Measurements from ENCODE around the gene KRTAP5-6. TPM values are rescaled to one million over a fixed set of nuclear protein-coding genes. Genes with fewer than 3 reads are reported as not detected.

The KRTAP5-6 gene
- total RNA-seq, 2 donors from 2014 or later: not detected

DNA sequence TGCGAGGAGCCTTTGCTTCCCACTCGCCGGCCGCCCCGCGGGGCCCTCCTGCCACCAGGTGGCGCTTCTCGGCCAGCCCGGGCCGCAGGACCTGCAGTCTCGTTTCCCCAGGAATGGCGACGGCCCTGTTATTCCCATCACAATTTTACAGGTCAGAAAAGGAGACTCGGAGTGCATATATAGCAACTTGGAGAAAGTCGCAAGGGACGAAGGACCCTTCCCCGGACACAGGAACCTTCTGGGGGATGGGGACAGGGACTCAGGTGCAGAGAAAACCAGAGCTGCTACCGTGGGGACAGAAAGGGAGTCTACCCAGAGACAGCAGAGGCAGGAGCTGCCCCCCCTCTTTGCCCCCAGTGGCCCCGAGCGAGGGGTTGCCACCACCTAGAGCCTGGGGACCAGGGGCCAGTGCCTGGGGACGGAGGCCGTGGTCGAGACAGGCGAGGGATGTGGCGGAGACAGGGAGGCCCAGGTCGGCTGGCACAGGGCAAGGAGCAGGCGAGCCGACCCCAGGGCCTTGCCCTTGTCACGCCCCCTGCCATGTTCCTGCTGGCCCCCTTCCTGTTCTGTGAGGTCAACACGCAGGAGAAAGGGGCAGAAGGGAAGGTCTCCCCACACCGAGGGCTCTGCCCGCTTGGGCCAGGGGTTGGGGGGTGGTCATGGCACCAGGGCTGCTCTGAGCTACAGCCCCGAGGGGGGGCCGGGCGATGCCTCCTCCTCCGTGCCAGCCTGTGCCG, 3.5 kb upstream of the KRTAP5-6 start:
- Histone ChIP-seq H3K27me3 (replicated peaks; ENCODE audit: insufficient read depth) (no peaks in the 10 kb centered on the region), H3K9me3 (no peaks in the 10 kb centered on the region), H3K36me3 (no peaks in the 10 kb centered on the region), H3K27ac (no peak overlapping the region), H3K4me1 (replicated peaks) (peaks cover 7% of the 10 kb centered on the region), H3K4me3 (peak overlapping the region in 1 of 2 donors; percentile 26)
- WGBS: 10% methylated on average over 33 of the region's 37 CpGs
- DNase-seq (ENCODE audit: low spot score): peak; percentile 76
- intact Hi-C loops (cut with DNase I): loop anchor here (1.0 to 10.0 kb wide), 4 partner anchors 41 to 459 kb away; no protein-coding TSS in a partner anchor
- no peak for TF ChIP-seq POLR2AphosphoS5 (IDR thresholded peaks at IDR 0.05)
- no peak for TF ChIP-seq POLR2A (IDR thresholded peaks at IDR 0.05)
- TF ChIP-seq, protein P1, sequence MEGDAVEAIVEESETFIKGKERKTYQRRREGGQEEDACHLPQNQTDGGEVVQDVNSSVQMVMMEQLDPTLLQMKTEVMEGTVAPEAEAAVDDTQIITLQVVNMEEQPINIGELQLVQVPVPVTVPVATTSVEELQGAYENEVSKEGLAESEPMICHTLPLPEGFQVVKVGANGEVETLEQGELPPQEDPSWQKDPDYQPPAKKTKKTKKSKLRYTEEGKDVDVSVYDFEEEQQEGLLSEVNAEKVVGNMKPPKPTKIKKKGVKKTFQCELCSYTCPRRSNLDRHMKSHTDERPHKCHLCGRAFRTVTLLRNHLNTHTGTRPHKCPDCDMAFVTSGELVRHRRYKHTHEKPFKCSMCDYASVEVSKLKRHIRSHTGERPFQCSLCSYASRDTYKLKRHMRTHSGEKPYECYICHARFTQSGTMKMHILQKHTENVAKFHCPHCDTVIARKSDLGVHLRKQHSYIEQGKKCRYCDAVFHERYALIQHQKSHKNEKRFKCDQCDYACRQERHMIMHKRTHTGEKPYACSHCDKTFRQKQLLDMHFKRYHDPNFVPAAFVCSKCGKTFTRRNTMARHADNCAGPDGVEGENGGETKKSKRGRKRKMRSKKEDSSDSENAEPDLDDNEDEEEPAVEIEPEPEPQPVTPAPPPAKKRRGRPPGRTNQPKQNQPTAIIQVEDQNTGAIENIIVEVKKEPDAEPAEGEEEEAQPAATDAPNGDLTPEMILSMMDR (IDR thresholded peaks at IDR 0.05): peak; percentile 92 to 95 (median 94)

DNA sequence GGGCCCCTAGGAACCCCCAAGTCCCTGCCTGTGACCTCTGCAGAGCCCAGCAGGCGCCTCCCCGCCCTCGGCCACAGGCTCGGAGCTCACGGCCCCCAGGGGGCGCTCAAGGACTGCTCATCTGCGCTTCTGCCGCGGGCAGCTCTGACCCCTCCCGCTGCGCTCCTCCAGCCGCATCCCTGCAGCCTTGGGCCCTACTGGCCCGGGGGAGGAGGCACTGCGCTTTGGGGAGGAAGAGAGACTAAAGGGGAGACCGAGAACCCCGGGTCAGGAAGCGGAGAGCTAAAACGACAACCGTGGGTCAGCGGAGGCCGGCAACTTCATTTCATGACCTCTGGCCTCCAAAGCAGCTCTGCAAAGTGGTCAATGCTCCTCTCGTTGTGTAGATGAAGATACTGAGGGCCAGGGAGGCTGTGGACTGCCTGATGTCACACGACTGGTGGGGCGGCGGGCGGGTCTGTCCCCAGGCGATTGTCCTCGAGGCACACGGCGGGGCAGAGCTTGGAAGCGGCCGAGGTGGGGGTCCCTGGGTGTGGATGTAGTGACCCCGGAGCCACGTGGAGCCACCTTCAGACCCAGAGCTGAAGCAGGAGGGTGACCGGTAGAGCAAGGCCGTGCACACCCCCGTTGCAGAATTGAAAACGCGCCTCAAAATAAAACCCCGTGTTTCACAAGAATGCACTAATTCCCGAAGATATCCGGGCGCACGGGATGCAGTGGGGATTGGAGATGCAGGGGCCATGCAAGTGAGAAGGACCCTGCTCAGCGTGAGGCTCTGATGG, 2.7 kb upstream of the KRTAP5-6 start:
- intact Hi-C loops (cut with DNase I): loop anchor here (1.0 to 10.0 kb wide), 3 partner anchors 42 to 231 kb away; no protein-coding TSS in a partner anchor
- DNase-seq (ENCODE audit: low spot score): peak; percentile 72

GRCh38 chr11:1694846-1695547, 2.0 kb upstream of the KRTAP5-6 start:
- TF ChIP-seq POLR2A (IDR thresholded peaks at IDR 0.05) (no peak), POLR2AphosphoS5 (IDR thresholded peaks at IDR 0.05) (no peak)
- TF ChIP-seq, protein P1 (IDR thresholded peaks at IDR 0.05): no peak
- Histone ChIP-seq H3K27me3 (replicated peaks; ENCODE audit: insufficient read depth) (no peaks in the 10 kb centered on the region), H3K4me3 (no peak overlapping the region), H3K27ac (no peak overlapping the region), H3K9me3 (no peaks in the 10 kb centered on the region), H3K4me1 (replicated peaks) (peaks cover 7% of the 10 kb centered on the region), H3K36me3 (no peaks in the 10 kb centered on the region)
- intact Hi-C loops (cut with DNase I): loop anchor here (1.0 to 10.0 kb wide), 3 partner anchors 43 to 230 kb away; no protein-coding TSS in a partner anchor
- no peak for DNase-seq (ENCODE audit: low spot score)
- 92% methylated on average over 15 of the region's 15 CpGs for WGBS

More for the DNA sequence above, 2.7 kb upstream of the KRTAP5-6 start:
- H3K4me3 ChIP-seq: peak overlapping the region in 1 of 2 donors; percentile 26
- peaks cover 7% of the 10 kb centered on the region for H3K4me1 ChIP-seq (replicated peaks)
- H3K27ac ChIP-seq: no peak overlapping the region
- no peaks in the 10 kb centered on the region for H3K27me3 ChIP-seq (replicated peaks; ENCODE audit: insufficient read depth)
- no peaks in the 10 kb centered on the region for H3K36me3 ChIP-seq
- WGBS: 62% methylated on average over 36 of the region's 45 CpGs
- TF ChIP-seq POLR2AphosphoS5 (IDR thresholded peaks at IDR 0.05) (peak; percentile 17), POLR2A (IDR thresholded peaks at IDR 0.05) (no peak)
- TF ChIP-seq, protein P1 (IDR thresholded peaks at IDR 0.05): peak; percentile 87 to 96 (median 92)
- no peaks in the 10 kb centered on the region for H3K9me3 ChIP-seq

GRCh38 chr11:1695548-1696108, 1.4 kb upstream of the KRTAP5-6 start:
- TF ChIP-seq POLR2A (IDR thresholded peaks at IDR 0.05) (no peak), POLR2AphosphoS5 (IDR thresholded peaks at IDR 0.05) (no peak)
- TF ChIP-seq, protein P1 (IDR thresholded peaks at IDR 0.05): no peak
- peaks cover 7% of the 10 kb centered on the region for H3K4me1 ChIP-seq (replicated peaks)
- WGBS: 93% methylated on average over 3 of the region's 3 CpGs
- no peaks in the 10 kb centered on the region for H3K36me3 ChIP-seq
- intact Hi-C loops (cut with DNase I): loop anchor here (10.0 kb wide), 1 partner anchor 229 kb away; no protein-coding TSS in a partner anchor
- H3K27ac ChIP-seq: no peak overlapping the region
- H3K27me3 ChIP-seq (replicated peaks; ENCODE audit: insufficient read depth): no peaks in the 10 kb centered on the region
- no peak for DNase-seq (ENCODE audit: low spot score)
- no peaks in the 10 kb centered on the region for H3K9me3 ChIP-seq
- no peak overlapping the region for H3K4me3 ChIP-seq

Data from prostate gland (tissue), 2 donors.